Measurements from ENCODE around the gene PCARE.

DNA sequence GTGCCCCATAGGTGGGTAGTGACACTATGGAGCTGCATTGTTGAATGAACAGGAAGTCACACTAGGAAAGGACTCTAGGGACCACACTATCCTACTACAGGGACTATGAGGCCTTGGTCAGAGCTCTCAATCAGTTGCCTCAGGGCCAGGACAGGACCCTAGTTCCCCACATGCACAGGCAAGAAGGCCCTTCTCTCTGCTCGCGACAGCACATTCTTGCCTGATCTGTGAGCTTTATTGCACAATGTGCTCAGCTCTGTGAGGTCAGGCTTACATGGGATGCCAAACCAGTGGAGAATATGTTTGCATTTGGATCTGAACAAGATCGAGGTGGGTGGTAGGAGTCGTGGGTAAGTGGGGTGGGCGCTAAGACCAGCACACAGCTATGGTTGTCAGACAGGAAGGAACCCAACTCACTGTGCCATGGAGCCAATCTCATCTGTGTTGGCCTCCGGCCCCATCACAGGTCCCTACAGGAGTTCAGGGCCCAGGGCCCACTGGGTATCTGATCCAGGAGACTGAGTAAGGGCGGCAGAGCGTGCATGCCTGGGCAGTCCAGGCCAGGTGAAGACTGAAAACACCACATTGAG, 8.0 kb downstream of the PCARE start:
- TF ChIP-seq, protein P1, sequence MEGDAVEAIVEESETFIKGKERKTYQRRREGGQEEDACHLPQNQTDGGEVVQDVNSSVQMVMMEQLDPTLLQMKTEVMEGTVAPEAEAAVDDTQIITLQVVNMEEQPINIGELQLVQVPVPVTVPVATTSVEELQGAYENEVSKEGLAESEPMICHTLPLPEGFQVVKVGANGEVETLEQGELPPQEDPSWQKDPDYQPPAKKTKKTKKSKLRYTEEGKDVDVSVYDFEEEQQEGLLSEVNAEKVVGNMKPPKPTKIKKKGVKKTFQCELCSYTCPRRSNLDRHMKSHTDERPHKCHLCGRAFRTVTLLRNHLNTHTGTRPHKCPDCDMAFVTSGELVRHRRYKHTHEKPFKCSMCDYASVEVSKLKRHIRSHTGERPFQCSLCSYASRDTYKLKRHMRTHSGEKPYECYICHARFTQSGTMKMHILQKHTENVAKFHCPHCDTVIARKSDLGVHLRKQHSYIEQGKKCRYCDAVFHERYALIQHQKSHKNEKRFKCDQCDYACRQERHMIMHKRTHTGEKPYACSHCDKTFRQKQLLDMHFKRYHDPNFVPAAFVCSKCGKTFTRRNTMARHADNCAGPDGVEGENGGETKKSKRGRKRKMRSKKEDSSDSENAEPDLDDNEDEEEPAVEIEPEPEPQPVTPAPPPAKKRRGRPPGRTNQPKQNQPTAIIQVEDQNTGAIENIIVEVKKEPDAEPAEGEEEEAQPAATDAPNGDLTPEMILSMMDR (IDR thresholded peaks at IDR 0.05): no peak
- no peak for TF ChIP-seq POLR2A (IDR thresholded peaks at IDR 0.05)
